GM18508 (cell line): Measurements from ENCODE around the gene PNPLA2.

Experiments used
- ATAC-seq: cut with Tn5 transposase; IDR thresholded peaks from one replicate; pipeline ENCODE4 v1.9.1; 2021; ENCODE audit warnings: moderate number of reproducible peaks; ENCODE audit not compliant: insufficient read depth, unreplicated experiment

Gene PNPLA2

GRCh38 chr11:829176-829846 lies 10.6 kb downstream of the PNPLA2 start:
- ATAC-seq: no peak

DNA sequence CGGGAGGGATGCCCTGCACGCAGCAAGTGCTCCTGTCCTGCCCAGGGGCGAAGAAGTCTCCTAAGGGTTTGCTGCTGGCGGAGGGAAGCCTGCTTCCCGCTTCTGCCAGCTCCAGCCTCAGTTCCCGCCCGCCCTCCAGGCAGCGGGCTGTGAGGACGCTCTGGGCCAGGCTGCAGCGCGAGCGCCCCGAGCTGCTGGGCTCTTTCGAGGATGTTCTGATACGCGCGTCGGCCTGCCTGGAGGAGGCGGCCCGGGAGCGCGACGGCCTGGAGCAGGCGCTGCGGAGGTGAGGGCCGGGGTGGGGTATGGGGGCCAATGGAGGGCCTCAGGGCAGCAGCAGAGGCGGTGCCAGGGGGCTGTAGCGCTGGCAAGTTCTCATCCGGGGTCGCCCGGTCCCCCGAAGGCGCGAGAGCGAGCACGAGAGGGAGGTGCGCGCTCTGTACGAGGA lies 11.2 kb downstream of the PNPLA2 start:
- ATAC-seq: no peak

- ATAC-seq: no peak
Observed at GRCh38 chr11:830295-831117, 11.8 kb downstream of the PNPLA2 start.

- no peak for ATAC-seq
Observed at GRCh38 chr11:831118-831864, 12.6 kb downstream of the PNPLA2 start.

GRCh38 chr11:831961-832528 lies 13.3 kb downstream of the PNPLA2 start:
- no peak for ATAC-seq

DNA sequence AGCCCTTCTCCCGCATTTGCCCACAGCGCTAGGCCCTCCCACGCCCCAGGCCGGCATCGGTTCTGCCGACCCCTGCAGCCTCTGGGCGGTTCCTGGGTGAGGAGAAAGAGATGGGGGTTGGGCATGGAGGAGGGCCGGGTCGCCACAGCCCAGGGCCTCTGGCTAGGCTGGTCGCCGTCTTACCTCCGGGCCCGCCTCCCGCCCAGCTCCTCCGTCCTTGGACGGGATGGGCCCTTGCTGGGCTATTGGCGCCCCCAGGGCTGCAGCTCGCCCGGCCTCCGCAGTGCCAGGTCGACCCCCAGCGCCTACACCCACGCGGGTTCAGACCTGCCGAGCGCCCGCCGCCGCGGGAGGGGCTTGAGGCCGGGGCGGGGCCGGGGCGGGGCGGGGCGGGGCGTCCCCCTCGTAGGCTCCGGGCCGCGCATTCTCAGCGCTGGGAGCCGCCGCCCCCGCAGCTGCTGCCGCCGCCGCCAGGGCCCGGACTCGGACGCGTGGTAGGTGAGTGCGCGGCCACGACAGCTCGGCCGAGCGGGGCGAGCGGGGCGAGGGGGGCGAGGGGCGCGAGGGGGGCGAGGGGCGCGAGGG lies 13.9 kb downstream of the PNPLA2 start, which contains the start of gene CD151:
CD151 (plus strand) TSS at position 424 of the 585 bp plus-strand sequence. CDS start 3,118 bp downstream, outside the sequence.
- ATAC-seq: no peak

DNA sequence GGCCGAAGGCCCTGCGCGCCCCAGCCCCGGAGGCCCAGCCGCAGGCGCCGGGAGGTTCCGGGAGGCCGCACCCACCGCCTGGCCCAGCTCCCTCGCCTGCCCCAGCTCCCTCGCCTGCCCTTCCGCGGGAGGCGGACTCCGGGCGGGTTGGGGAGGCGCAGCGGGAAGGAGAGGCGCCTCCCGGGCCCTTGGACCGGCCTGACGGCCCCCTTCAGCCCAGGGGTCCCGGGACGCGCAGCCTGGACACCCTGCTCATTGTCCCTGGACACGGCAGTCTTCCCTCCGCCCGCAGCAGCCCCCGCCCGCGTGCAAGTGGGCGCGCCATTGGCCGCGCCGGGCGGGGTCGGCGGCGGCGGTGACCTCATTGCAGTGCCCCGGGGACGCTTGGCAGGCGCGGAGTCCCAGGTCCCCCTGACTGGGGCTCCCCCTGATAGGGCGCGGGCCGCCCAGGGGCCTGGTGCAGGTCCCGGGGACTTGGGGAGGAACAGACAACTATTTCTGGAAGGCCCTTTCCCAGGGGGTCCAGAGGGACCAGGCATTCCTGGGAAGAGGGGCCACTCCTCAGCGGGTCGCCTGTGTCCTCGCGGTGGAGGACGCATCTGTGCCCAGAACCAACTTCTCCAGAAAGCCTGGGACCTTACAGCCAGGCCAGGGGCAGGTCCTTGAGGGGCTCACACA lies 14.5 kb downstream of the PNPLA2 start:
- ATAC-seq: no peak

DNA sequence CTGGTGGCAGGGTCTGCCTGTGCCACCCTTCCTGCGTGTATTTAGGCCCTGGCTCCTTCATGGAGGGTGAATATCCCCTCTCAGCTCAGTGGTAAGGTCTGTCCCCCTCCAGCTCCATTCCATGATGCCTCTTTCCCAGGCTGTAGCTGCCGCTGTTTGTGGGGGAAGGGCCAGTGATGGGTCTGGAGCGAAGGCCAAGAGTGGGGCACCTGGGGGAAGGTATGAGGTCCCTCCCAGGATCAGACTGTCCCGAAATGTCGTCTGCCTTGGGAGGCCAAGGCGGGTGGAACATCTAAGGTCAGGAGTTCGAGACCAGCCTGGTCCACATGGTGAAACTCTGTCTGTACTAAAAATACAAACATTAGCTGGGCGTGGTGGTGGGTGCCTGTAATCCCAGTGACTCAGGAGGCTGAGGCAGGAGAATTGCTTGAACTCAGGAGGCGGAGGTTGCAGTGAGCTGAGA lies 15.2 kb downstream of the PNPLA2 start:
- ATAC-seq: no peak

DNA sequence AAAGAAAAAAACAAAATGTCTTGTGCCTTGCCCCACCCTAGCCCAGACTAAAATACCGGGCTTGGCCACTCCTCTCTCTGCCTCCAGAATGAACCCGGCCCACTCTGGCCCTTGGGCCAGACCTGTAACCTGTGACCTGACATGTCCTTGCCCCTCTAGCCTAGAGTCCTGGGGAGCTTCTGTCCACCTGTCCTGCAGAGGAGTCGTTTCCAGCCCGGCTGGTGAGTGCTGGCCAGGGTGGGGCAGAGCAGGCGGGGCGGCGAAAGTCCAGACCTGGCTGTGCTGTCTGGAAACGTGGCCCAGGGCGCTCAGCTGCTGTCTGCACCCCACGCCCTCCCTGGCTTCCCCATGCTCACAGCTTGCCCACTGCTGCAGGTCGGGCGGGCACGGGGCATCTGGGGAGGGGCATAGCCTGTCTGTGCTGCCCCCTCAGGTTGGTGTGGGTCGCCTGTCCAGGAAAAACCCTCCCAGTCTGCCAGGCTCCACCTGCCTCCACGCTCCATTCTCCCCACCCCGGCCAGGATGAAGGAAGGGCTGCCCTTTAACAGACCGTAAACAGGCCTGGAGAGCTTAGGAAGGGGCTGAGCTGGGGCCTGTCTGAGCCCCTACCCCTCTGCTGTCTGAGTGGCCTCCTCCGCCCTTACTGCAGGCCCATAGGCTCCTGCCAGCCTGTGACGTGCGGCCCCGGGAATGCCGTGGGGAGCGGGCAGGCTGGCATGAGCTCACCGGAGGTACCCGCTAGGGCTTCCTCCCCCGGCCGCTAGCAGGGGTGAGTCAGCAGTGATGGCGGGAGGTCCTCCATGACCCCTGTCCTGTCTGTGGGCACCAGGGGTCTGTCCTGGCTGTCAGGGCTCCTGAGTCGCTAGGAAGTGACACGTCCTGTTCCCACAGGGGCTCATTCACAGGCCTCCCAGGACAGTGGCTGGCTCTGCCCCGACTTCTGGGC lies 15.9 kb downstream of the PNPLA2 start:
- ATAC-seq: no peak

DNA sequence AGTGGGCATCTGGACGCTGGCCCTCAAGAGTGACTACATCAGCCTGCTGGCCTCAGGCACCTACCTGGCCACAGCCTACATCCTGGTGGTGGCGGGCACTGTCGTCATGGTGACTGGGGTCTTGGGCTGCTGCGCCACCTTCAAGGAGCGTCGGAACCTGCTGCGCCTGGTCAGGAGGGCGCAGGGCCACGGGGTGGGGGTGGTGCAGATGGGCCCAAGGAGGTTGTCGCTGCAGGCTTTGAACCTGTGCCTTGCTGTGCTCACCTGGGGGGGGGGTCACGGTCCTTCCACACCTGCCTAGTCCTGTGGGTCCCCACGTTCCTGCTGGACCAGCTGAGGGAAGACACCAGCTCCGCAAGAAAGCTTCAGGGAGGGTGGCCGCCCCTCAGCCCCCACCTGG lies 17.6 kb downstream of the PNPLA2 start:
- ATAC-seq: no peak

DNA sequence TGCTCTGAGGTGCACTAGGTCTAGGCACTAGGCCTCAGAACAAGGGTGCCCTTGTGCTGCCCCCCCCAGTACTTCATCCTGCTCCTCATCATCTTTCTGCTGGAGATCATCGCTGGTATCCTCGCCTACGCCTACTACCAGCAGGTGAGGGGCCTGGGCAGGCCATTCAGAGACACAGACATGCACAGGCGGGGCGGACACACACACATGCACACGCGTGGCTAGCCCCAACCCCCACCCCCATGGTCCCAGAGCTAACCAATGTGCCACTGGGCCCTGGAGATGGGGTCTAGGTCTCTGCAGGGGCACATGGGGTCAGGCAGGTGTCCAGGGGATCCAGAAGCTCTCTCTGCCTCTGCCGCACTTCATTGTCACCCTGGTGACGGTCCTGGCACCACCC lies 18.0 kb downstream of the PNPLA2 start:
- no peak for ATAC-seq

- no peak for ATAC-seq
Observed at GRCh38 chr11:837189-837989, 18.7 kb downstream of the PNPLA2 start.

DNA sequence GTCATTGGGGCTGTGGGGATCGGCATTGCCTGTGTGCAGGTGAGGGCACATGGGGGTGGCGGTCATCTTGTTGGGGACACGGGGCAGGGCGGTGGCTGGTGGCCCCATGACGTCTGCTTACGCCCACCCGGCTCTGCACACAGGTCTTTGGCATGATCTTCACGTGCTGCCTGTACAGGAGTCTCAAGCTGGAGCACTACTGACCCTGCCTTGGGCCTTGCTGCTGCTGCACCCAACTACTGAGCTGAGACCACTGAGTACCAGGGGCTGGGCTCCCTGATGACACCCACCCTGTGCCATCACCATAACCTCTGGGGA lies 19.2 kb downstream of the PNPLA2 start:
- no peak for ATAC-seq

GRCh38 chr11:838441-839279 lies 19.9 kb downstream of the PNPLA2 start:
- no peak for ATAC-seq

DNA sequence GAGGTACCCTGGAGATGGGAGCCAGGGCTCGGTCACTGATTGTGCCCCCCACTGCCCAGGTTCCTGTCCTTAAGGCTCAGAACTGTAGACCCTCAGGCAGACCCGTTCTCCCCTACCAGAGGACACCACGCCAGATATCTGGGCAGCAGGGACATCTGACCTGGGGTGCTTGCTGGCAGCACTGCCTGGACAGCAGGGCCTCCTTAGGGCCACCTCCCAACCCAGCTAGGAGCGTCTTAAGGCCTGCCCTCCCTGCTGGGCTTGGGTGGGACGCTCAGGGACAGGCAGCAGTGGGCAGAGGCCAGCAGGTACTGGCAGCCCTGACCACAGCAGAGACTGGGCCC lies 20.5 kb downstream of the PNPLA2 start:
- no peak for ATAC-seq

- ATAC-seq: no peak
Observed at GRCh38 chr11:839875-840617, 21.3 kb downstream of the PNPLA2 start.
